GDM1 (cell line): ENCODE data around the gene APOA4.

Source experiments
- DNase-seq: peaks from one replicate; lab custom pipeline; 2025; lab: John Stamatoyannopoulos, UW

Gene APOA4

DNA sequence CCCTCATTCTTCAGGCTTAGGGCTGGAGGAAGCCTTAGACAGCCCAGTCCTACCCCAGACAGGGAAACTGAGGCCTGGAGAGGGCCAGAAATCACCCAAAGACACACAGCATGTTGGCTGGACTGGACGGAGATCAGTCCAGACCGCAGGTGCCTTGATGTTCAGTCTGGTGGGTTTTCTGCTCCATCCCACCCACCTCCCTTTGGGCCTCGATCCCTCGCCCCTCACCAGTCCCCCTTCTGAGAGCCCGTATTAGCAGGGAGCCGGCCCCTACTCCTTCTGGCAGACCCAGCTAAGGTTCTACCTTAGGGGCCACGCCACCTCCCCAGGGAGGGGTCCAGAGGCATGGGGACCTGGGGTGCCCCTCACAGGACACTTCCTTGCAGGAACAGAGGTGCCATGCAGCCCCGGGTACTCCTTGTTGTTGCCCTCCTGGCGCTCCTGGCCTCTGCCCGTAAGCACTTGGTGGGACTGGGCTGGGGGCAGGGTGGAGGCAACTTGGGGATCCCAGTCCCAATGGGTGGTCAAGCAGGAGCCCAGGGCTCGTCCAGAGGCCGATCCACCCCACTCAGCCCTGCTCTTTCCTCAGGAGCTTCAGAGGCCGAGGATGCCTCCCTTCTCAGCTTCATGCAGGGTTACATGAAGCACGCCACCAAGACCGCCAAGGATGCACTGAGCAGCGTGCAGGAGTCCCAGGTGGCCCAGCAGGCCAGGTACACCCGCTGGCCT lies 7.2 kb upstream of the APOA4 start:
- no peak for DNase-seq

GRCh38 chr11:116829525-116830183 lies 6.5 kb upstream of the APOA4 start, which contains the start of gene APOC3:
TSS of gene APOC3 (plus strand) at chr11:116829907. CDS start at chr11:116830583, 676 bp downstream.
- no peak for DNase-seq

DNA sequence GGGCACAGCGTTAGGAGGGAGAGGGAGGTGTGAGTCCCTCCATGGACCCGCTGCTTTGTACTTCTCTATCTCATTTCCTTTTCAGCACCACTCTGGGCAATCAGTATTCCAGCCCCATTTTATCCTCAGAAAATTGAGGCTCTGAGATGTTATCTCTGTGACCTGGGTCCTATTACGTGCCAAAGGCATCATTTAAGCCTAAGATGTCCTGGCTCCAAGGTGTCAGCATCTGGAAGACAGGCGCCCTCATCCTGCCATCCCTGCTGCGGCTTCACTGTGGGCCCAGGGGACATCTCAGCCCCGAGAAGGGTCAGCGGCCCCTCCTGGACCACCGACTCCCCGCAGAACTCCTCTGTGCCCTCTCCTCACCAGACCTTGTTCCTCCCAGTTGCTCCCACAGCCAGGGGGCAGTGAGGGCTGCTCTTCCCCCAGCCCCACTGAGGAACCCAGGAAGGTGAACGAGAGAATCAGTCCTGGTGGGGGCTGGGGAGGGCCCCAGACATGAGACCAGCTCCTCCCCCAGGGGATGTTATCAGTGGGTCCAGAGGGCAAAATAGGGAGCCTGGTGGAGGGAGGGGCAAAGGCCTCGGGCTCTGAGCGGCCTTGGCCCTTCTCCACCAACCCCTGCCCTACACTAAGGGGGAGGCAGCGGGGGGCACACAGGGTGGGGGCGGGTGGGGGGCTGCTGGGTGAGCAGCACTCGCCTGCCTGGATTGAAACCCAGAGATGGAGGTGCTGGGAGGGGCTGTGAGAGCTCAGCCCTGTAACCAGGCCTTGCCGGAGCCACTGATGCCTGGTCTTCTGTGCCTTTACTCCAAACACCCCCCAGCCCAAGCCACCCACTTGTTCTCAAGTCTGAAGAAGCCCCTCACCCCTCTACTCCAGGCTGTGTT lies 5.8 kb upstream of the APOA4 start:
- DNase-seq = no peak

- no peak for DNase-seq
Observed at GRCh38 chr11:116827461-116827860, 4.4 kb upstream of the APOA4 start.

GRCh38 chr11:116826751-116827431 lies 3.8 kb upstream of the APOA4 start:
- no peak for DNase-seq

DNA sequence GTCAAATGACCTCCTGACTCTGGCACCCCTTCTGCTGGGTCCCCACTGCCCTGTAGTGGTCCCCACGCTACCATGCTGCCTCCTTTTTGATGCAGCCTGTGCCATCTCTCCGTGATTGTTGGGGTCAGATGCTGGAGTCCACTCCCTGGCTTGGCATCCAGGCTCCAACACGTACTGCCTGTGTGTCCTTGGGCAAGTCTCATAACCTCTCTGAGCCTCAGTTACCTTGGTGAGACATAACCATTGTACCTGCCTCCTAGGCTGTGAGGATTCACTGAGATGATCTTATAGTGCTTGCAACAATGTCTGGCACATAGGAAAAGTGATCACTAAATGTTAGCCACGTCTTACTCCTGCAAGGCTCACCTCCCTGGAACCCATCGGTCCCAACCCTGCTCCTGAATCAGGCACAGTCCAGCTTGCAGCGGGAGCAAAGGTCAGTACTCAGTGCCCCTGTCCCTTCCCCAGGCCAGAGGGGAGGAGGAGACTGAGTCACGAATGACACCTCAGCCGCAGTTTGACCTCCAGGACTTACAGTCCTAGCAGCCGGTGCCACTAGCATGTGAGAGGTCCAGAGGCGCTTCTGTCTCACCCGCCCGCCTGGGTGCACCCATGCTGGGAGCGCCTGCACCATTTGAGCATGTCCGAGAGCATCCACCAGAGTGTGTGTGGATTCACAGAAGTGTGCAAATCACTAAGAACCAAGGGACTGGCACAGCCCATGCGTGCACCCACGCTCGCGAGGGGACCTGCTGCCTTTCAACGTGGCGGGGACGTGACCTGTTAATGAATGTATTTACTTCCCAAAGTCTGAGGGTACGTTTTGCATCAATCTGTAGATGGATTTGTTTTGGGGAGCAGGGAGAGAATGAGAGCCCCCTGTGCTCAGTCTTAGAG lies 3.0 kb upstream of the APOA4 start:
- DNase-seq = no peak

- no peak for DNase-seq
Observed at GRCh38 chr11:116825434-116825833, 2.3 kb upstream of the APOA4 start.

DNA sequence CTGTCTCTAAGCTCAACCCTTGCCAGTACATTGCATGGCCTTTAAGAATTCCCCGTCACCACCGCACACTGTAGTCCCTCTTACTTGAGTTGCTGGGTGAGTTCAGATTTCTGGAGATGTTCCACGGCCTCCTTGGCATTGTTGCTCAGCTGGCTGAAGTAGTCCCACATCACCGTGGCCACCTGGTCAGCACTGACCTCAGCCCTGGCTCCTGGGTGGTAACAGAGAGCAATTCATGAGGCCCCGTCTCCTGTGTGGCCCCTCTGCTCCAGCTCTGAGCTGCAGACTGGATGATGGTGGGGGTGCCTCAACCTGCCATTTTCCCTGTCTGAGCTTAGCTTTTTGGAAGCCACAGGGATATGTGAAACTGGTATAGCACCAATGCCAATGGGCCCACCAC lies 529 bp downstream of the APOA4 start:
- DNase-seq = no peak

GRCh38 chr11:116821050-116821918 lies 1.8 kb downstream of the APOA4 start:
- no peak for DNase-seq

- no peak for DNase-seq
Observed at GRCh38 chr11:116819049-116819448, 4.1 kb downstream of the APOA4 start.

- no peak for DNase-seq
Observed at GRCh38 chr11:116814502-116814901, 8.6 kb downstream of the APOA4 start.

GRCh38 chr11:116813781-116814471 lies 9.2 kb downstream of the APOA4 start:
- no peak for DNase-seq

DNA sequence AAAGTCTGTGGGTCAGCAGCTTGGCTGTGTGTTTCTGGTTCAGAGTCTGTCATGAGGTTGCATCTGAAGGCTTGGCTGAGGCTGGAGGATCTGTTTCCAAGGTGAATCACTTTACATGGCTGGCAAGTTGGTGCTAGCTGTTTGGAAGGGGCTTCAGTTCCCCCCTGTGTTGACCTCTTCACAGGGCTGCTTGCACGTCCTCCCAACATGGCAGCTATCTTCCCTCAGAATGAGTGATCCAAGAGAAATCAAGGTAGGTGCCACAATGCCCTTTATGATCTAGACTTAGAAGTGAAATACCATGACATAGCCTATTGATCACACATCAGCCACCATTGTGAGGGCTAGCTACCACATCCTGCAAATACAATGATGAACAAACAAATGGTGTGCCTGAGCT lies 9.9 kb downstream of the APOA4 start:
- no peak for DNase-seq

DNA sequence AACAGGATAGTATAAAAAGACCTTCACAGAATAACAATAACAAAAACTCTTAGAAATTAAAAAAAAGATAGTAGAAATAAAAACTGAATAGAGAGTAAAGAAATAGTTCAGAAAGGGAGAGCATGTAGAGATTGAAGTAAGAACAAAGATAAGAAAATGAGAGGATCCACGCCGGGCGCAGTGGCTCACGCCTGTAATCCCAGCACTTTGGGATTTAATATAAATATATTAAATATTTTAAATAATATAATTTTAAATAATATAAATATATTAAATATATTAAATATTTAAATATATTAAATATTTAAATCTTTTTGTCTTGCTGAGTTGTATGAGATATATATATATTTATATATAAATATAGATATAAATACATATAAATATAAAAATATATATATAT lies 11.0 kb downstream of the APOA4 start:
- DNase-seq = no peak

DNA sequence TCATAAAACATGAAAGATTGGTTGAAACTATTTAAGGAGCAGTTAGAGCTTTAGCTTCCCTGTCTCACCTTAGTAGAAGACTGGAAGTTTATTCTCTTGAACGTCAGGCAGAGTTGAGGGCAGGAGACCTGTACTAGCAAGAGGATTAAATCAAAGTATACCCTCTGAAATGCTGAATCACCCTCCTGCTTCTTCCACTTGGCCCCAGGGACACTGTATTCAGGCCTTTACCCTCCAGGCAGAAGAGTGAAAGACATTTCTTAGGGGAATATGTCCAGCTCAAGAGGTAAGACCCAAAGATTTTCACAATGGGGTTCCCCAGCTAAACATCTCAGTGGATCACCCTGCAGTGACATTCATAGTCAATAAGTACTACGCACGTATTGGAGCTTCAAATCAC lies 11.9 kb downstream of the APOA4 start:
- no peak for DNase-seq

- no peak for DNase-seq
Observed at GRCh38 chr11:116808262-116809175, 14.6 kb downstream of the APOA4 start.

DNA sequence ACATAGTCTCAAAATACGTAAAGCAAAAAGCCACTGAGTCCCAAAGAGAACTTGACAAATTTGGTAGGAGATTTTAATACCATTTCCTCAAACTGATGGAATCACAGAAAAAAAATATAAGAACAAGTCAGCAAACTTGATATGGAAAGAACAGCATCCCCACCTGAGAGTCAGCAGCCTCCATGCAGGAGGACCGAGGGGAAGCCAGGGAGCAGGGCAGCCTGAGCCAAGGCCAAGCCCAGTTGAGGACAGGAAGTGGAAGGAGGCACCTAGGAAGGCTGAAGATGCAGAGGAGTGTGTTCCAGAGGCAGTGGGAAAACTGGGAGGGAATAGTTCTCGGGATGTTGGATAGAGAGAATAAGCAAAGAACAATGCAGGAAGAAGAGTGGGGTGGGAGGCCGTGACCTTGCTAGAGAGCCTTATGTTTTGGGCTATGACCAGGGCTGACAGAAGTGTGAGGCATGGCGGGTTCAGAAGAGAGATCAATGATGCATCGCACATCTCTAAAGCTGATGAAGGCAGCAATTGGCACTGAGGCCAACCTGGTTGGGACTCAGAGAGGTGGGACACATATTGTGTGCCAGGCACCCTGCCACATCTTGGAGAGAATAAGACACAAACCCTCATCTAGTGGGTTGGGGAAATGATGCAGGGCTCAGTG lies 15.4 kb downstream of the APOA4 start:
- no peak for DNase-seq

GRCh38 chr11:116804001-116804400 lies 19.1 kb downstream of the APOA4 start:
- DNase-seq = no peak
